K562 (cell line): ENCODE measurements around the gene GDF15. TPM values are rescaled to one million over a fixed set of nuclear protein-coding genes. Genes with fewer than 3 reads are reported as not detected.
A peak's percentile ranks its signal among the peaks of the same experiment; 100 is the strongest.

ENCODE experiments used
- ATF4 ChIP-seq: fragments of 450-650 bp; formaldehyde crosslinking; IDR thresholded peaks from 2 replicates; pipeline ENCODE4 v1.4.0; 2022; ENCODE audit warnings: mild to moderate bottlenecking, moderate library complexity
- BACH1 ChIP-seq: fragments of 200-800 bp; sonication (Bioruptor generic); IDR thresholded peaks from 2 replicates; pipeline ENCODE4 v1.6.1; 2016; ENCODE audit warnings: missing genetic modification characterization, missing compliant biosample characterization
- DPF2 ChIP-seq: fragments of 450-650 bp; IDR thresholded peaks from 2 replicates; pipeline ENCODE4 v1.6.1; 2016
- EGR1 ChIP-seq: fragments of 450-650 bp; conservative IDR thresholded peaks from 2 replicates; pipeline ENCODE4 v1.6.1; 2017; ENCODE audit warnings: mild to moderate bottlenecking
- EP300 ChIP-seq: IDR thresholded peaks from 2 replicates; pipeline ENCODE4 v1.6.1; 2012; ENCODE audit warnings: low read length, improper control_type of control experiment
- HDAC3 ChIP-seq: fragments of 450-650 bp; IDR thresholded peaks from 2 replicates; pipeline ENCODE4 v1.6.1; 2018; ENCODE audit warnings: borderline replicate concordance, mild to moderate bottlenecking, moderate library complexity; ENCODE audit not compliant: partially characterized antibody
- HDGF ChIP-seq: fragments of 450-650 bp; IDR thresholded peaks from 2 replicates; pipeline ENCODE4 v1.6.1; 2016
- ILF3 ChIP-seq: fragments of 450-650 bp; IDR thresholded peaks from 2 replicates; pipeline ENCODE4 v1.6.1; 2018; ENCODE audit warnings: antibody characterized with exemption, mild to moderate bottlenecking, moderate library complexity, borderline replicate concordance
- MEF2A ChIP-seq: IDR thresholded peaks from 2 replicates; pipeline ENCODE4 v1.6.1; 2011; ENCODE audit warnings: low read depth, mild to moderate bottlenecking, low read length, moderate library complexity; ENCODE audit not compliant: control insufficient read depth
- MTA1 ChIP-seq: fragments of 450-650 bp; IDR thresholded peaks from 2 replicates; pipeline ENCODE4 v1.6.1; 2017; ENCODE audit warnings: borderline replicate concordance
- NCOA4 ChIP-seq: fragments of 450-650 bp; IDR thresholded peaks from 2 replicates; pipeline ENCODE4 v1.6.1; 2018; ENCODE audit warnings: mild to moderate bottlenecking; ENCODE audit not compliant: partially characterized antibody
- NFXL1 ChIP-seq: fragments of 450-650 bp; formaldehyde crosslinking; IDR thresholded peaks from 2 replicates; pipeline ENCODE4 v1.4.0; 2021; ENCODE audit warnings: mild to moderate bottlenecking
- SAP30 ChIP-seq: fragments of 200-600 bp; sonication (generic); IDR thresholded peaks from 2 replicates; pipeline ENCODE4 v1.6.1; 2012; ENCODE audit warnings: borderline replicate concordance, low read depth, mild to moderate bottlenecking, moderate library complexity, low read length, control low read depth, inconsistent platforms; ENCODE audit not compliant: insufficient read depth, poor library complexity, severe bottlenecking
- SIX5 ChIP-seq, 2 experiments: IDR thresholded peaks; 2 replicates each; pipeline ENCODE4 v1.6.1; 2011; ENCODE audit warnings: low read length in 2 of 2, borderline replicate concordance in 1 of 2, low read depth in 1 of 2, mild to moderate bottlenecking in 1 of 2, moderate library complexity in 1 of 2; ENCODE audit not compliant: insufficient read depth in 1 of 2
- TAF1 ChIP-seq: IDR thresholded peaks from 2 replicates; pipeline ENCODE4 v1.6.1; 2011; ENCODE audit warnings: mild to moderate bottlenecking, low read length, moderate library complexity; ENCODE audit not compliant: insufficient read depth, control insufficient read depth, severe bottlenecking; ENCODE audit errors: extremely low read depth
- TBP ChIP-seq: optimal IDR thresholded peaks from 2 replicates; pipeline ENCODE3; 2011; ENCODE audit warnings: low read depth, low read length, improper control_type of control experiment
- TEAD1 ChIP-seq, 2 experiments: fragments of 450-650 bp in 1 of 2; sonication (generic) in 1 of 2; formaldehyde crosslinking; IDR thresholded peaks; 2 replicates each; pipeline versions ENCODE4 v1.4.0 to v1.8.0; 2020 to 2022; ENCODE audit warnings: mild to moderate bottlenecking in 2 of 2, missing genetic modification reagents in 1 of 2
- ZC3H4 ChIP-seq: sonication (generic); formaldehyde crosslinking; IDR thresholded peaks from 2 replicates; pipeline ENCODE4 v1.9.0; 2021; ENCODE audit warnings: missing genetic modification reagents, borderline replicate concordance
- ZNF232 ChIP-seq: sonication (generic); formaldehyde crosslinking; IDR thresholded peaks from 2 replicates; pipeline ENCODE4 v1.8.0; 2022; ENCODE audit warnings: mild to moderate bottlenecking, missing genetic modification reagents
- polyA plus RNA-seq, 8 experiments: library from polyadenylated mRNA; depleted of rRNA in 4 of 8; stranded (reverse) in 5 of 8; unstranded in 3 of 8; fragments of >200 nt; fragmentation: Nextera tagmentation in 2 of 8; fragmentation: Illumina TruSeq in 1 of 8; extraction: Ambion mirVana in 2 of 8; extraction: Trizol in 1 of 8; gene quantifications; 2 replicates each; pipeline versions ENCODE4 v1.2.1 to v1.2.3, GENCODE V29; 2011 to 2014; ENCODE audit warnings: inconsistent platforms in 1 of 8, missing spikeins in 1 of 8
- total RNA-seq, 7 experiments: library from RNA; depleted of rRNA in 6 of 7; stranded (reverse); fragments of >200 nt in 6 of 7; fragmentation: Illumina TruSeq in 2 of 7; extraction: Trizol in 2 of 7; gene quantifications; 2 replicates each; pipeline versions ENCODE4 v1.2.1 to v1.2.3, GENCODE V29; 2011 to 2021; ENCODE audit warnings: low replicate concordance in 1 of 7
- TF ChIP-seq, protein P1 (sequence below), 2 experiments: fragments of 200-800 bp in 1 of 2; sonication (Bioruptor generic) in 1 of 2; sonication (generic) in 1 of 2; formaldehyde crosslinking in 1 of 2; IDR thresholded peaks in 1 of 2; conservative IDR thresholded peaks in 1 of 2; 2 replicates each; pipeline versions ENCODE4 v1.5.0 to v1.6.1; 2016 to 2020; ENCODE audit warnings: missing compliant biosample characterization in 1 of 2, missing genetic modification characterization in 1 of 2, missing genetic modification reagents in 1 of 2
- TF ChIP-seq, protein P2 (sequence below): fragments of 150-350 bp; conservative IDR thresholded peaks from 2 replicates; pipeline ENCODE4 v1.6.1; 2014; ENCODE audit warnings: low read length
- TF ChIP-seq, protein P3 (sequence below): sonication (generic); formaldehyde crosslinking; IDR thresholded peaks from 2 replicates; pipeline ENCODE4 v1.8.1; 2022; ENCODE audit warnings: missing genetic modification reagents

The GDF15 gene
- total and polyA plus RNA-seq, 9 of the 15 experiments (the other 6 are each of a cell fraction or from before 2014, with no cell fraction given): 2.3 to 82.4 (median 12.5) TPM

- TF ChIP-seq, protein P1, sequence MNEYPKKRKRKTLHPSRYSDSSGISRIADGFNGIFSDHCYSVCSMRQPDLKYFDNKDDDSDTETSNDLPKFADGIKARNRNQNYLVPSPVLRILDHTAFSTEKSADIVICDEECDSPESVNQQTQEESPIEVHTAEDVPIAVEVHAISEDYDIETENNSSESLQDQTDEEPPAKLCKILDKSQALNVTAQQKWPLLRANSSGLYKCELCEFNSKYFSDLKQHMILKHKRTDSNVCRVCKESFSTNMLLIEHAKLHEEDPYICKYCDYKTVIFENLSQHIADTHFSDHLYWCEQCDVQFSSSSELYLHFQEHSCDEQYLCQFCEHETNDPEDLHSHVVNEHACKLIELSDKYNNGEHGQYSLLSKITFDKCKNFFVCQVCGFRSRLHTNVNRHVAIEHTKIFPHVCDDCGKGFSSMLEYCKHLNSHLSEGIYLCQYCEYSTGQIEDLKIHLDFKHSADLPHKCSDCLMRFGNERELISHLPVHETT (CRISPR knock-in tag; conservative IDR thresholded peaks at IDR 0.05 in 1 of 2, IDR thresholded peaks at IDR 0.05 in 1 of 2): no peak
- TF ChIP-seq DPF2: peak; percentile 47; the same call in 1 of the 2 replicates
- TF ChIP-seq, protein P2, sequence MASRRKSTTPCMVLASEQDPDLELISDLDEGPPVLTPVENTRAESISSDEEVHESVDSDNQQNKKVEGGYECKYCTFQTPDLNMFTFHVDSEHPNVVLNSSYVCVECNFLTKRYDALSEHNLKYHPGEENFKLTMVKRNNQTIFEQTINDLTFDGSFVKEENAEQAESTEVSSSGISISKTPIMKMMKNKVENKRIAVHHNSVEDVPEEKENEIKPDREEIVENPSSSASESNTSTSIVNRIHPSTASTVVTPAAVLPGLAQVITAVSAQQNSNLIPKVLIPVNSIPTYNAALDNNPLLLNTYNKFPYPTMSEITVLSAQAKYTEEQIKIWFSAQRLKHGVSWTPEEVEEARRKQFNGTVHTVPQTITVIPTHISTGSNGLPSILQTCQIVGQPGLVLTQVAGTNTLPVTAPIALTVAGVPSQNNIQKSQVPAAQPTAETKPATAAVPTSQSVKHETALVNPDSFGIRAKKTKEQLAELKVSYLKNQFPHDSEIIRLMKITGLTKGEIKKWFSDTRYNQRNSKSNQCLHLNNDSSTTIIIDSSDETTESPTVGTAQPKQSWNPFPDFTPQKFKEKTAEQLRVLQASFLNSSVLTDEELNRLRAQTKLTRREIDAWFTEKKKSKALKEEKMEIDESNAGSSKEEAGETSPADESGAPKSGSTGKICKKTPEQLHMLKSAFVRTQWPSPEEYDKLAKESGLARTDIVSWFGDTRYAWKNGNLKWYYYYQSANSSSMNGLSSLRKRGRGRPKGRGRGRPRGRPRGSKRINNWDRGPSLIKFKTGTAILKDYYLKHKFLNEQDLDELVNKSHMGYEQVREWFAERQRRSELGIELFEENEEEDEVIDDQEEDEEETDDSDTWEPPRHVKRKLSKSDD: no peak
- no peak for TF ChIP-seq NCOA4
- no peak for TF ChIP-seq HDGF
- TF ChIP-seq, protein P3, sequence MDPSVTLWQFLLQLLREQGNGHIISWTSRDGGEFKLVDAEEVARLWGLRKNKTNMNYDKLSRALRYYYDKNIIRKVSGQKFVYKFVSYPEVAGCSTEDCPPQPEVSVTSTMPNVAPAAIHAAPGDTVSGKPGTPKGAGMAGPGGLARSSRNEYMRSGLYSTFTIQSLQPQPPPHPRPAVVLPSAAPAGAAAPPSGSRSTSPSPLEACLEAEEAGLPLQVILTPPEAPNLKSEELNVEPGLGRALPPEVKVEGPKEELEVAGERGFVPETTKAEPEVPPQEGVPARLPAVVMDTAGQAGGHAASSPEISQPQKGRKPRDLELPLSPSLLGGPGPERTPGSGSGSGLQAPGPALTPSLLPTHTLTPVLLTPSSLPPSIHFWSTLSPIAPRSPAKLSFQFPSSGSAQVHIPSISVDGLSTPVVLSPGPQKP (CRISPR knock-in tag): no peak
- TF ChIP-seq ZNF232 (CRISPR knock-in tag): no peak
- no peak for TF ChIP-seq BACH1 (tag)
- TF ChIP-seq ATF4 (CRISPR knock-in tag): no peak
- TF ChIP-seq ZC3H4: no peak
- 0 out of 4 replicates have a peak, but pooled peaks of 1 of the 2 experiments have one; percentile 7 for TF ChIP-seq TEAD1 (CRISPR knock-in tag; IDR thresholded peaks at IDR 0.05)
- TF ChIP-seq SAP30: no peak
- TF ChIP-seq HDAC3: no peak
- TF ChIP-seq MTA1: no peak
- TF ChIP-seq ILF3: no peak
- peak; percentile 31 for TF ChIP-seq TAF1
- no peak for TF ChIP-seq MEF2A
- TF ChIP-seq EP300: no peak
- TF ChIP-seq SIX5 (IDR thresholded peaks at IDR 0.05; ENCODE audit: borderline replicate concordance in 1 of 2, insufficient read depth in 1 of 2, low read depth in 1 of 2, low read length in 2 of 2): no peak
- no peak for TF ChIP-seq TBP
- peak; percentile 100 for TF ChIP-seq EGR1
- TF ChIP-seq NFXL1 (CRISPR knock-in tag): no peak
These were observed 47.2 kb downstream of the GDF15 start (continued) for GRCh38 chr19:18433015-18433691.
